OCI-LY7 (cell line): ENCODE measurements around the gene STX16.

Source experiments
- EZH2phosphoT487 ChIP-seq: fragments of 200-600 bp; sonication (generic); IDR thresholded peaks from 2 replicates; pipeline ENCODE4 v1.6.1; 2018; ENCODE audit warnings: low read depth, borderline replicate concordance, mild to moderate bottlenecking, mixed run types, antibody characterized with exemption, low read length, moderate library complexity, mixed read lengths
- TF ChIP-seq, protein P1 (sequence below): fragments of 200-600 bp; sonication (generic); conservative IDR thresholded peaks from 2 replicates; pipeline ENCODE4 v1.5.1; 2014; ENCODE audit warnings: mild to moderate bottlenecking, antibody characterized with exemption, low read length, moderate library complexity, mixed read lengths

DNA sequence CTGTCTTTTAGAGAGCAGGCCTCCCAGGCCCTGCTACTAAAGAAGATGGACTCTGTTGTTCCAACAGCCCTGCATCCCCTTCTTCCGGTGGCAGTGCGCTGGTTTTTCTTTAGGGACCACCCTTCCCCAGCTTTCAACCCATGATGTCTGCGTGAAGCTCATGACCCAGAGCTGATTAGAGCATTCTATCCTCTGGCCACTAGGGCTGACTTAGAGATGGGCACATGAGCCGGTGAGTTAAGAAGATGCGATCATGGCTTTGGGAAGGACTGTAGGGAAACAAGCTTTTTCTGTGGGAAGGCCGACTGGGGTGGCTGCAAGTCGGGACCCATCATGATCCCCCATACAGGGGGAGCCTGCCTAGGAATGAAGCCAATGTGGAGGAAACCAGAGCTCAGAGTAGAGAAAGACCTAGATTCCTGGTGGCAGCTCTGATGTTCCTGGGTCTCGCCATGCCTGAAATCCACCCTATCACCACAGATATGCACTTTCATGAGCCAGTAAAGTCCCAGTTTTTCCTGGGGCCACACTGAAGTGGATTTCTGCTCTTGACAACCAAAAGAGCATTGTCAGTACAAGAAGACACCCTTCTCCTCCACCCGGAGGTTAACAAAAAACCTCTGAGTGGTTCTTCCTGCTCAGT is 29.1 kb upstream of the STX16 start:
- TF ChIP-seq, protein P1, sequence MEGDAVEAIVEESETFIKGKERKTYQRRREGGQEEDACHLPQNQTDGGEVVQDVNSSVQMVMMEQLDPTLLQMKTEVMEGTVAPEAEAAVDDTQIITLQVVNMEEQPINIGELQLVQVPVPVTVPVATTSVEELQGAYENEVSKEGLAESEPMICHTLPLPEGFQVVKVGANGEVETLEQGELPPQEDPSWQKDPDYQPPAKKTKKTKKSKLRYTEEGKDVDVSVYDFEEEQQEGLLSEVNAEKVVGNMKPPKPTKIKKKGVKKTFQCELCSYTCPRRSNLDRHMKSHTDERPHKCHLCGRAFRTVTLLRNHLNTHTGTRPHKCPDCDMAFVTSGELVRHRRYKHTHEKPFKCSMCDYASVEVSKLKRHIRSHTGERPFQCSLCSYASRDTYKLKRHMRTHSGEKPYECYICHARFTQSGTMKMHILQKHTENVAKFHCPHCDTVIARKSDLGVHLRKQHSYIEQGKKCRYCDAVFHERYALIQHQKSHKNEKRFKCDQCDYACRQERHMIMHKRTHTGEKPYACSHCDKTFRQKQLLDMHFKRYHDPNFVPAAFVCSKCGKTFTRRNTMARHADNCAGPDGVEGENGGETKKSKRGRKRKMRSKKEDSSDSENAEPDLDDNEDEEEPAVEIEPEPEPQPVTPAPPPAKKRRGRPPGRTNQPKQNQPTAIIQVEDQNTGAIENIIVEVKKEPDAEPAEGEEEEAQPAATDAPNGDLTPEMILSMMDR, result no peak; the same call in 1 of the 2 replicates
- TF ChIP-seq EZH2phosphoT487, result no peak
